COLO668 (cell line): ENCODE measurements around the gene ZSCAN2.

ENCODE experiments used
- DNase-seq: peaks from one replicate; lab custom pipeline; 2025; ENCODE audit not compliant: unreplicated experiment; lab: John Stamatoyannopoulos, UW

Gene ZSCAN2

GRCh38 chr15:84598250-84598649 is 2.6 kb upstream of the ZSCAN2 start:
- no peak for DNase-seq

GRCh38 chr15:84598993-84599392 is 1.8 kb upstream of the ZSCAN2 start:
- peak; percentile 25 for DNase-seq

DNA sequence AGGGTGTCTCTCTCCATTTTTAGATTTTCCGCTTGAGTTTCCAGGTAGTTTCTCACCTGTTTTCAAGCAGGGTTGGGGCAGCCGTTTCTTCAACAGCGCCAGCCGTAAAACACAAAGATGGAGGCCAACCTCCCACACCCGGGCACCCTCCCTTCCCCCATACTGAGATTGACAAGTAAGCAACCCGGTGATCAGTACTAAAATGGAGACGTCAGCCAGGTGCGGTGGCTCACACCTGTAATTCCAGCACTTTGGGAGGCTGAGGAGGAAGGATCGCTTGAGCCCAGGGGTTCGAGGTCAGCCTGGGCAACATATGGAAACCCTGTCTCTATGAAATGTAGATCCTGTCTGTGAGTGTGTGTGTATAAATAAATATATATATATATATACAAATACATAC is 903 bp upstream of the ZSCAN2 start:
- DNase-seq = peak; percentile 19

GRCh38 chr15:84600331-84600686 is 500 bp upstream of the ZSCAN2 start:
- peak; percentile 79 for DNase-seq

- DNase-seq = no peak
Measured at GRCh38 chr15:84601555-84601838, 688 bp downstream of the ZSCAN2 start.

- no peak for DNase-seq
Measured at GRCh38 chr15:84603630-84604379, 3.0 kb downstream of the ZSCAN2 start.

DNA sequence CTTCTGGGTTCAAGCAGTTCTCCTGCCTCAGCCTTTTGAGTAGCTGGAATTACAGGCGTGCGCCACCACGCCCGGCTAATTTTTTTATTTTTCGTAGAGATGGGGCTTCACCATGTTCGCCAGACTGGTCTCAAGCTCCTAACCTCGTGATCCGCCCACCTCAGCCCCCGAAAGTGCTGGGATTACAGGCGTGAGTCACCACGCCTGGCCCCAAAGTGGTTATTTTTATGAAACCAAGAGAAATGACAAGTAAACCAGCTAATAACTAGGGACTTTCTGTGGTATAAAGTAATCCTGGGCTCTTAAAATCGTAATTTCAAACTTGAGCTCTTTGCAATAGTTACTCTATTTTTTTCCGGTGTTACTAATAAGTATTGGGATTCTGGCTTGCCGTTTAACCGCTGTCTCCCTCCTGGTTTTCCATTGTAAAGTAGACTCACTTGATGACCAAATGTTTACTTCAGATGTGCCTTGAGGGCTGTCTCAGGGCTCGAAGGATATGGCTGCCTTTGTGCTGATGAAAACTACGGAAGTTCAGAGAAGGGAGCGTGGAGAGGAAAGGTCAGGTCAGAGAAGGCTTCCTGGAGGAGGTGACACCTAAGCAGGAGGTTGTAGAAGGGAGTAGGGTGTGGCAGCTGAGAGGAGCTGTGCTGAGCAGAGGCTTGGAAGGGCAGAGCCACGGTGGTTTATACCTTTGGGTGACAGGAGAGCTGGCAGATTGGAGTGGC is 4.2 kb downstream of the ZSCAN2 start:
- DNase-seq = no peak

DNA sequence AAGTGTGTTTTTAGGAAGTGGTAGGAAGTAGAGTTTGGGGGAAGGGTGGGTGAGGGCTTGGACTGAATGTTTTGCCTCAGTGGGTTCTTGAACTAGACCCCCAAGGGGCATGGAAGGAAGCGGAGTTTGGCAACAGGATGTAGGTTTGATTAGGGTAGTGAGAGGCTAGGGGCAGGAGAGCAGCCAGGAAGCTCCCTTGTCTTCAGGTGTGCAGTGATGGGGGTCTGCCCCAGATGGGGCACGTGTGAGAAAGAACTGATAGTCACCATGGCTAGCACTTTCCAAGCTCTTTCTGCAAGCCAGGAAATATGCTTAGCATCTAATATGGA is 4.7 kb downstream of the ZSCAN2 start:
- no peak for DNase-seq

DNA sequence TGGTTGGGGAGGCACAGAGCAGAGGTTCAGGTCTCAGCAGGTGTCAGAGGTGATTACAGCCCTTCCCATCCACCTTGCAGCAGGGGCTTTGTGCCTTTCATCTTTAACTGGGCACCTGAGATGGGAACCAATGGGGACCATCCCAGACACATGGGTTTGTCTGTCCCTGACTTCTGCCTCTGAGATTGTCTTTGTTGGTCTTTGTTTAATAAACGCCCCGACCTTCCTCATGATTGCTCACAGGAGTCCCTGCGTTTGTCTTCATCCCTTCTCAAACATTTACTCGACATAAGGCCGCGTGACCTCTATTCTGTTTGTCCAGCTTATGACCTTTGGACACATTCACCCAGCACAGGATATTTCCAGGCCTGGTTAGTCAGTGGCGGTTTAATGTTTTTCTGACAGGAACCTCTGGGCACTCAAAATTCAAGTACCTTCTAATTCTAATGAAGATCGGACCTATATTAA is 5.9 kb downstream of the ZSCAN2 start:
- peak; percentile 22 for DNase-seq

GRCh38 chr15:84608707-84609284 is 8.0 kb downstream of the ZSCAN2 start:
- DNase-seq = no peak

DNA sequence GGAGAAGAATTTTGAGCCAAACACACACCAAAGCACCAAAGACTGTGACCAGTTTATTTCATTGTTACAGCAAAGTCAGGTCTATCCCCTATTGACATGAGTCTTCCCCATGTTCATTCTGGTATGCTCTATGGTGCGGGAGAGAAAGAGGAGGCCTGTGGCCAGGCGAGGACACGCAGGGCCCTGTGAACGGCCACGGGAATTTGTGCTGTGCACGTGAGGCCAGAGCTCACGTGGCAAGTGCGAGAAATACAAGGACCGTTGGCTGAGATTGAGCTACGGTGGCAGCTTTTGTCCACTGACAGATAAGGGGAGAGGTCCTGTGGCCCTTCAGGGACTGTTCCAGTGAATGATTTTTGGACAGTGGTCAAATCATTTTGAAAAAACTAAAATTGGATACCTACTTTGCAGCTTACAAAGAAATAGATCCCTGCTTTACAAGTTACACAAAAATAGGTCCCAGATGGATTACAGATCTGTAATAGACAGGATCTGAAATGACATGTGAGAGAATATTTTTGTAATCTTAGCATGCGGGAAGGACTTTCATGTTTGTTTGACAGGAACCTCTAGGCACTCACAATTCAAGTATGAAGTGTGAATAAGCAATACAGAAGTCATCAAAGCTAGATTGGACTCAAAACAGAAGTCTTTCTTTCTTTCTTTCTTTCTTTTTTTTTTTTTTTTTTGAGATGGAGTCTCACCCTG is 9.2 kb downstream of the ZSCAN2 start:
- DNase-seq = no peak

- no peak for DNase-seq
Measured at GRCh38 chr15:84611631-84612030, 10.8 kb downstream of the ZSCAN2 start.

DNA sequence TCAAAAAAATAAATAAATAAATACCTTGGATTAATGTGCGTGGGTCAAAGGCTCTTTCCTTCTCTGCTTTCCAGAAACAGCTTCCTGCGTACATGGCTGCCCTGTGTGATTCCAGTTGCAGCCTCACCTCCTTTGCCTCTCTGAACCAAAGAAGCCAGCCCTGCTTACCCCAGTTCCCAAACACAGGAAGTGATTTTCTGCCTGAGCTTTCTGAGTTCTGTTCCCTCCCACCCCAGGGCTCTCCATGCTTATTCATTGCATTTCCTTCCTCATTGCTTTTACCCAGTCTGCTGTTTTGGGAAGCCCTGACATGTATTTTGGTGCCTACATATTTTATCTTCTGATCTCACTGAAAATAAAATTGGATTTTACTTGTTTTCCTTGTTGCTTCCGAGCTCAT is 15.4 kb downstream of the ZSCAN2 start:
- DNase-seq = no peak

- DNase-seq = no peak
Measured at GRCh38 chr15:84620626-84621025, 19.8 kb downstream of the ZSCAN2 start.

DNA sequence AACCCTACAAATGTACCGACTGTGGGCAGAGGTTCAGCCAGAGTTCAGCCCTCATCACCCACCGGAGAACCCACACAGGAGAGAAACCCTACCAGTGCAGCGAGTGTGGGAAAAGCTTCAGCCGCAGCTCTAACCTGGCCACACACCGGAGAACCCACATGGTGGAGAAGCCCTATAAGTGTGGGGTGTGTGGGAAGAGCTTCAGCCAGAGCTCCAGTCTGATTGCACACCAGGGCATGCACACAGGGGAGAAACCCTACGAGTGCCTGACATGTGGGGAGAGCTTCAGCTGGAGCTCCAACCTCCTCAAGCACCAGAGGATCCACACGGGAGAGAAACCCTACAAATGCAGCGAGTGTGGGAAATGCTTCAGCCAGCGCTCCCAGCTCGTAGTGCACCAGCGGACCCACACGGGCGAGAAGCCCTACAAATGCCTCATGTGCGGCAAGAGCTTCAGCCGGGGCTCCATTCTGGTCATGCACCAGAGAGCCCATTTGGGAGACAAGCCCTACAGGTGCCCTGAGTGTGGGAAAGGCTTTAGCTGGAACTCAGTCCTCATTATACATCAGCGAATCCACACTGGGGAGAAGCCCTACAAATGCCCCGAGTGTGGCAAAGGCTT is 20.7 kb downstream of the ZSCAN2 start:
- DNase-seq = no peak

DNA sequence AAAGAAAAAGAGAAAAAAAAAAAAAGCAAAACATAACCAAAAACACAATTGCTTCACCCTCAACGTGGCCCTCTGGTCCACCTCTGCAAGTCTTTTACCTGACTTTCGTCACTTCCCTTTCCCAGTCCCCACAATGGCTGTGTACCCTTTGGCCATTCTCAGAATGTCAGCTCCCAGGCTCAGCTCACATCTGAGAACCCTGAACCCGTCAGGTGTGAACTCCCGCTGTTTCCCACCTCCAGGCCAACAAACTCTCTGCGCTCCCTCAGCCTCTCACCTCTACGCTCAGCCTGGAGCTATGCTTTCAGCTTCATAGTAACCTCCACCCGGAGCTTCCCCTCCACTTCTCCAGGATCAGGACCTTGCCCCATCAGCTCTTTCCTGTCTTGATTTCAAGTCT is 23.6 kb downstream of the ZSCAN2 start:
- no peak for DNase-seq

DNA sequence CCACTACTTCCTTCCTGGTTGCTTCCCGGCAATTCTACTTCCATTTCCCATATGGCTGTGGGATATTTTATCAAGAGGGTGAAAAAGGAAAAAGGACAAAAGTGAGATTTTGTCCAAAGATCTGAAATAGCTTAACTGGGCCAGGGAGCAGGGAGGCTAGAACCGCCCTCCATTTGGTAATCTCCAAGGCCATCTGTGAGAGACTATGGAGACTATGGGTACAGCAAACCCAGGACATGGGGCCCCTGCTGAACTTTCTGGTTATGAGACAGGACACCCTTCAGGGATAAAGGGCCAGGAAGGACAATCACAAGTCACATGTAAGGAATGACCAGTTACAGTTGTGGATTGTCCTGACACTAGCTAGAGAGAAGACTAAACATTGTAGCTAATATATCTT is 24.3 kb downstream of the ZSCAN2 start:
- DNase-seq = no peak

DNA sequence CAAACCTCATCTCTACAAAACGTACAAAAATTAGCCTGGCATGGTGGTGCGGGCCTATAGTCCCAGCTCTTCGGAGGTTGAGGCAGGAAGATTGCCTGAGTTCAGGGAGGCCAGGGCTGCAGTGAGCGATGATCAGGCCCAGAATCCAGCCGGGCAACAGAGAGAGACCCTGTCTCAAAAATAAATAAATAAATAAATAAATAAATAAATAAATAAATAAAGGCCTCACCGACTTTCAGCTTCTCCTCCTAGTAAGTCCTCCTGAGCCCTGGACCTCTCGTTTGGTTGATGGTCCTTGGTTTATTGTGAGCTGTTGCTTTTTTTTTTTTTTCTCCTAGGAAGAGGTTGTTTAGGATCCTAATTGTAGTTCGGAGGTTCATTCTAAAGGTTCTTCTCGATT is 28.2 kb downstream of the ZSCAN2 start:
- DNase-seq = no peak

DNA sequence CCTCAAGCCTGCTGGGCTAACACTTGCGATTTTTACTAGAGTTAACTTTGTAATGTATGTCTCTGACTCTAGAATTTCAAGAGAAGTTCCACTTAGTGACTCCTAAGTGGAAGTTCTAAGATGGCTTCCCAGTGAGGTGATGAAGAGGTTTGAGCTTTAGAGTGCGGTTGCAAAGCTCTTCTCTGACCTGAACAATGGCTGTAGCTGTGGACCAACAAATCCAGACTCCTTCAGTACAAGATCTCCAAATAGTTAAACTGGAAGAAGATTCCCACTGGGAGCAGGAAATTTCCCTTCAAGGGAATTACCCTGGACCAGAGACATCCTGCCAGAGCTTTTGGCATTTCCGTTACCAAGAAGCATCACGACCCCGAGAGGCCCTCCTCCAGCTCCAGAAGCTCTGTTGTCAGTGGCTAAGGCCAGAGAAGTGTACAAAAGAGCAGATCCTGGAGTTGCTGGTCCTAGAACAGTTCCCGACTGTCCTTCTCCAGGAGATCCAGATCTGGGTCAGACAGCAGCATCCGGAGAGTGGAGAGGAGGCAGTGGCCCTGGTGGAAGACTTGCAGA is 31.0 kb downstream of the ZSCAN2 start:
- DNase-seq = no peak

- DNase-seq = peak; percentile 84
Measured at GRCh38 chr15:84633311-84634227, 32.8 kb downstream of the ZSCAN2 start.
